ENCODE measurements around the gene IL31RA.

Gene IL31RA

DNA sequence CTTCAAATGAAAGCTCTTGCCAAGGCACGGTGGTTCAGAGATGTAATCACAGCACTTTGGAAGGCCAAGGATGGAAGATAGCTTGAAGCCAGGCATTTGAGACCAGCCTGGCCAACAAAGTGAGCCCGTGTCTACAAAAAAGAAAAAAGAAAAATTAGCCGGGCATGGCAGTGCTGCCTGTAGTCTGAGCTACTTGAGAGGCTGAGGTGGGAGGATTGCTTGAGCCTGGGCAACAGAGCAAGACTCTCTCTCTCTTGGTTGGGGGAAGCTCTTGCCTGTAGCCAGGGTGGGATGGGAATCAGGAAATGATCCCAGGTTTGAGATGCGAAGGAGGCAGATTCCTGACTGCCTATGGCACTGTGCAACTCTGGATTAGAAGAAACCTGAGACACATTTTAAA lies 81.5 kb downstream of the IL31RA start:
- TF ChIP-seq FOXP2 (optimal IDR thresholded peaks at IDR 0.05; ENCODE audit: borderline replicate concordance, extremely low read depth, extremely low read length, insufficient read depth) (no peak), SIN3A (IDR thresholded peaks at IDR 0.05; ENCODE audit: borderline replicate concordance, insufficient read depth, low read length) (no peak)

DNA sequence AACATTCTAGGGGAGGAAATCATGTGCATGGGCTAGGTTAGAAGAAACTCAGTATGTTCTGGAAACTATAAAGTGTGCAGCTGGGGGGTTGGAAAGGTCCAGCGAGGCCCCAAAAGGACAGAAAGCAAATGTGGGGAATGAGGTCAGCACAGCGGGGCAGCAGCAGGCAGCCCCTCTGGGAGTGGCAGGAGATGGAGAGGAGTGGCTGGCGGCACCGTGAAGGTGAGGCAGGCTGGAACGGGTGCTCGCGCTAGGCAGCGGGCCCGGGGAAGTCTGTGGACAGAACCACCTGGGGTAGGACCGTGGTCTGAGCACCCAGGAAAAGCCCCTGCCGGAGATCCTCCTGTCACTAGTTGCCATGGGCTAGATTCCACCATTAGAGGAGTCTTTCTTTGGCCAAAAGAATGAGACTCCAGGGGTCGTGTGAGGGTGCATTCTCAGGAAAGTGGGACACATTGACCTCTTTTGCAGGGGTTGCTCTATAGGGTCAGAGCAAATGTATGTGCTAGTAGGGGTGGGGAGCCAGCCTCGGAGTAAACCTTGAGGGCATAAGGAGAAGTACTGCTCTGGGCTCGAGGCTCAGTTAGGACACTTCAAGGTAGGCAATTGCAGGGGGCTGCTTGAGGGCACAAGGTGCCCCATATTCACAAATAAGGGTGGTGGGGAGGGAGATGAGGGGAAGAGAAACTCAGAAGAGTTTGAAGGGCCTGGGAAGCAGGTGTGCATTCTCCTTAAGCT lies 82.4 kb downstream of the IL31RA start:
- TF ChIP-seq POLR2AphosphoS5 (IDR thresholded peaks at IDR 0.05; ENCODE audit: low read depth, low read length) (no peak), FOXP2 (optimal IDR thresholded peaks at IDR 0.05; ENCODE audit: borderline replicate concordance, extremely low read depth, extremely low read length, insufficient read depth) (no peak), SIN3A (IDR thresholded peaks at IDR 0.05; ENCODE audit: borderline replicate concordance, insufficient read depth, low read length) (no peak), TAF1 (IDR thresholded peaks at IDR 0.05; ENCODE audit: borderline replicate concordance, insufficient read depth, low read length) (no peak)
- TF ChIP-seq, protein P1, sequence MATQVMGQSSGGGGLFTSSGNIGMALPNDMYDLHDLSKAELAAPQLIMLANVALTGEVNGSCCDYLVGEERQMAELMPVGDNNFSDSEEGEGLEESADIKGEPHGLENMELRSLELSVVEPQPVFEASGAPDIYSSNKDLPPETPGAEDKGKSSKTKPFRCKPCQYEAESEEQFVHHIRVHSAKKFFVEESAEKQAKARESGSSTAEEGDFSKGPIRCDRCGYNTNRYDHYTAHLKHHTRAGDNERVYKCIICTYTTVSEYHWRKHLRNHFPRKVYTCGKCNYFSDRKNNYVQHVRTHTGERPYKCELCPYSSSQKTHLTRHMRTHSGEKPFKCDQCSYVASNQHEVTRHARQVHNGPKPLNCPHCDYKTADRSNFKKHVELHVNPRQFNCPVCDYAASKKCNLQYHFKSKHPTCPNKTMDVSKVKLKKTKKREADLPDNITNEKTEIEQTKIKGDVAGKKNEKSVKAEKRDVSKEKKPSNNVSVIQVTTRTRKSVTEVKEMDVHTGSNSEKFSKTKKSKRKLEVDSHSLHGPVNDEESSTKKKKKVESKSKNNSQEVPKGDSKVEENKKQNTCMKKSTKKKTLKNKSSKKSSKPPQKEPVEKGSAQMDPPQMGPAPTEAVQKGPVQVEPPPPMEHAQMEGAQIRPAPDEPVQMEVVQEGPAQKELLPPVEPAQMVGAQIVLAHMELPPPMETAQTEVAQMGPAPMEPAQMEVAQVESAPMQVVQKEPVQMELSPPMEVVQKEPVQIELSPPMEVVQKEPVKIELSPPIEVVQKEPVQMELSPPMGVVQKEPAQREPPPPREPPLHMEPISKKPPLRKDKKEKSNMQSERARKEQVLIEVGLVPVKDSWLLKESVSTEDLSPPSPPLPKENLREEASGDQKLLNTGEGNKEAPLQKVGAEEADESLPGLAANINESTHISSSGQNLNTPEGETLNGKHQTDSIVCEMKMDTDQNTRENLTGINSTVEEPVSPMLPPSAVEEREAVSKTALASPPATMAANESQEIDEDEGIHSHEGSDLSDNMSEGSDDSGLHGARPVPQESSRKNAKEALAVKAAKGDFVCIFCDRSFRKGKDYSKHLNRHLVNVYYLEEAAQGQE (IDR thresholded peaks at IDR 0.05; ENCODE audit: insufficient read depth in 1 of 2, low read depth in 2 of 2, low read length in 2 of 2): no peak

DNA sequence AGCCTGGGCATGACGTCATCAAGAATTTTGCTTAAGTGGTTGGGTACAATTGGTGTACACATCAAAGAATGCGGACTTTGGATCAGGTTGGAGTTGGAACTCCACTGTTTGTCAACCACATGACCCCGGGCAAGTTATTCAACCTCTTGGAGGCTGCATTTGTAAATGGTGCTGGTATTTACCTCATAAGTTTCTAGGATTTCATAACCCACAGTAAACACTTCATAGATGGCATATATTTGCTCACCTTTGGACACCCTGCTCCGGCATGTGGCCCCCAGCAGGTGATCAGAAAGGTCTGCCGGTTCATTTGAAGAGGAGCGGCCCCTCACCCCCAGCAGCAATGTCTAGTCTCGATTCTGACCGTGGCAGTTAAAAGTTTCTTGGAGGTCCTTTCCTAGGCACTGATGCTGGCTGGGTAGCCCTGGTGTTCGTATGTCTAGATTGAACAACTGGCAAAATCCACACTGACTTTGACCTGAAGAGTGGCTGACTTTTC lies 83.0 kb downstream of the IL31RA start:
- TF ChIP-seq TAF1 (IDR thresholded peaks at IDR 0.05; ENCODE audit: borderline replicate concordance, insufficient read depth, low read length) (no peak), SIN3A (IDR thresholded peaks at IDR 0.05; ENCODE audit: borderline replicate concordance, insufficient read depth, low read length) (no peak), FOXP2 (optimal IDR thresholded peaks at IDR 0.05; ENCODE audit: borderline replicate concordance, extremely low read depth, extremely low read length, insufficient read depth) (no peak), POLR2AphosphoS5 (IDR thresholded peaks at IDR 0.05; ENCODE audit: low read depth, low read length) (no peak)
- TF ChIP-seq, protein P1 (IDR thresholded peaks at IDR 0.05; ENCODE audit: insufficient read depth in 1 of 2, low read depth in 2 of 2, low read length in 2 of 2): no peak

DNA sequence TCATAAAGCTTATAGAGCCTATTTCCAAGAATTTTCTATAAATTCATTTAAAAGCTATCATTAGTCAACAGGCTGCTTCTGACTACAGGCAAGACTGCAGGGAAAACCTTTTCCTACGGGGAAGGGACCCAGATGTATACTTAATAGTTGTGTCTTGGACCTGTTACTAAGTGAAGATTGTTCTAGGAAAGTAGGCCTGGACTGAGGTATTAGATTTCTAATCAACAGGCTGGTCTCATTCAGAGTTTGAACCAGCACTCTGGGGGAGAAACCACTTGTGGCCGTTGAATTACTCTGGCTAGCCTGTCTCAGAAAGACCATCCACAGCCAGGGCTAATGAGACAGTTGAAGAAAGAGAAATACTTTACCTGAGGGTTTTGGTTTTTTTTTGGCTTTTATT lies 83.6 kb downstream of the IL31RA start:
- TF ChIP-seq, protein P1 (IDR thresholded peaks at IDR 0.05; ENCODE audit: insufficient read depth in 1 of 2, low read depth in 2 of 2, low read length in 2 of 2): no peak
- TF ChIP-seq FOXP2 (optimal IDR thresholded peaks at IDR 0.05; ENCODE audit: borderline replicate concordance, extremely low read depth, extremely low read length, insufficient read depth) (no peak), POLR2AphosphoS5 (IDR thresholded peaks at IDR 0.05; ENCODE audit: low read depth, low read length) (no peak), SIN3A (IDR thresholded peaks at IDR 0.05; ENCODE audit: borderline replicate concordance, insufficient read depth, low read length) (no peak), TAF1 (IDR thresholded peaks at IDR 0.05; ENCODE audit: borderline replicate concordance, insufficient read depth, low read length) (no peak)

DNA sequence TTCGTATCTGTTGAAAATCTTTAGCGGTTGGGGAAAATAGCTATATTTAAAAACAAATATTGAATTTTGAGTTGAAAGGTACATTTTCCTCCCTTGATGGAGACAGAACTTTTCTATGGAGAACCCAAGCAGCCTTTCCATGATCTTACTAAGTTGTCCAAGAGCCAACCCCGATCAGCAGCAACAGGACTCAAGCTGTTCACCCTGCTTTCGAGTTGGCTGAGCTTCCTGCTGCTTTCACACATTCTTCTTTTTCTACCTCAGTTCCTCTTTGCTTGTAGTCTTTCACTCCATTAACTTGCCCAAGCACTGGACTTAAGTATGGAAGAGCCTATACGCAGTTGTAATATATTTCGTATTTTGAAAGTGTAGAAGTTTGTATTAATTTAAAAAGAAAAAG lies 84.2 kb downstream of the IL31RA start:
- TF ChIP-seq TAF1 (IDR thresholded peaks at IDR 0.05; ENCODE audit: borderline replicate concordance, insufficient read depth, low read length) (no peak), SIN3A (IDR thresholded peaks at IDR 0.05; ENCODE audit: borderline replicate concordance, insufficient read depth, low read length) (no peak), POLR2AphosphoS5 (IDR thresholded peaks at IDR 0.05; ENCODE audit: low read depth, low read length) (no peak), FOXP2 (optimal IDR thresholded peaks at IDR 0.05; ENCODE audit: borderline replicate concordance, extremely low read depth, extremely low read length, insufficient read depth) (no peak)
- TF ChIP-seq, protein P1 (IDR thresholded peaks at IDR 0.05; ENCODE audit: insufficient read depth in 1 of 2, low read depth in 2 of 2, low read length in 2 of 2): no peak

All from PFSK-1 (cell line).